ENCODE measurements around the gene FMNL3.

DNA sequence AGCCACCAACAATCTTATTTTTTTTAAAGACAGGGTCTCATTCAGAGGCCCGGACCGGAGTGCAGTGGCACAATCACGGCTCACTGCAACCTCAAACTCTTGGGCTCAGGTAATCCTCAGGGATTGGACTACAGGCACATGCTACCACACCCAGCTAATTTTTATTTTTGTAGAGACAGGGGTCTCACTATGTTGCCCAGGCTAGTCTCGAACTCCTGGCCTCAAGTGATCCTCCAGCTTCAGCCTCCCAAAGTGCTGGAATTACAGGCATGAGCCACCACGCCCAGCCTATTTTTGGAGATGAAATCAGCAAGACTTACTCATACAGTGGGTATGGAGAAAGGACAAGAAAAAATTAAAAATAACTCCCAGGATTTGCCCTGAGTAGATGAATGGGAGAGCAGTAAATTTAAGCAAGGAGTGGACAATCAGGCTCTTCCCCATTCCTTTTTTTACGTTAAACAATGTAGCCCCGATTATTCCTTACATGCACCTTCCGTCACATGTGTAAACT is 13.2 kb downstream of the FMNL3 start:
- TF ChIP-seq PPARA (CRISPR knock-in tag; IDR thresholded peaks at IDR 0.05; ENCODE audit: borderline replicate concordance) (no peak), ZNF70 (CRISPR knock-in tag; IDR thresholded peaks at IDR 0.05) (no peak)
- TF ChIP-seq, protein P1, sequence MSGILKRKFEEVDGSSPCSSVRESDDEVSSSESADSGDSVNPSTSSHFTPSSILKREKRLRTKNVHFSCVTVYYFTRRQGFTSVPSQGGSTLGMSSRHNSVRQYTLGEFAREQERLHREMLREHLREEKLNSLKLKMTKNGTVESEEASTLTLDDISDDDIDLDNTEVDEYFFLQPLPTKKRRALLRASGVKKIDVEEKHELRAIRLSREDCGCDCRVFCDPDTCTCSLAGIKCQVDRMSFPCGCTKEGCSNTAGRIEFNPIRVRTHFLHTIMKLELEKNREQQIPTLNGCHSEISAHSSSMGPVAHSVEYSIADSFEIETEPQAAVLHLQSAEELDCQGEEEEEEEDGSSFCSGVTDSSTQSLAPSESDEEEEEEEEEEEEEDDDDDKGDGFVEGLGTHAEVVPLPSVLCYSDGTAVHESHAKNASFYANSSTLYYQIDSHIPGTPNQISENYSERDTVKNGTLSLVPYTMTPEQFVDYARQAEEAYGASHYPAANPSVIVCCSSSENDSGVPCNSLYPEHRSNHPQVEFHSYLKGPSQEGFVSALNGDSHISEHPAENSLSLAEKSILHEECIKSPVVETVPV (CRISPR knock-in tag; IDR thresholded peaks at IDR 0.05), result no peak

Data from SK-N-SH treated with all-trans-retinoic acid at 6 μM for 48 hours (cell line).